ENCODE results near the gene SENP3. TPM values are rescaled to one million over a fixed set of nuclear protein-coding genes. Genes with fewer than 3 reads are reported as not detected.

Gene SENP3
- total RNA-seq, 1 experiment from 2014 or later = 85.6 TPM

GRCh38 chr17:7569571-7569970, 7.9 kb downstream of the SENP3 start:
- Histone ChIP-seq H3K27me3 (no peaks in the 10 kb centered on the region), H3K9me3 (no peaks in the 10 kb centered on the region), H3K36me3 (peaks cover 31% of the 10 kb centered on the region), H3K4me3 (no peak overlapping the region)
- DNase-seq = no peak

DNA sequence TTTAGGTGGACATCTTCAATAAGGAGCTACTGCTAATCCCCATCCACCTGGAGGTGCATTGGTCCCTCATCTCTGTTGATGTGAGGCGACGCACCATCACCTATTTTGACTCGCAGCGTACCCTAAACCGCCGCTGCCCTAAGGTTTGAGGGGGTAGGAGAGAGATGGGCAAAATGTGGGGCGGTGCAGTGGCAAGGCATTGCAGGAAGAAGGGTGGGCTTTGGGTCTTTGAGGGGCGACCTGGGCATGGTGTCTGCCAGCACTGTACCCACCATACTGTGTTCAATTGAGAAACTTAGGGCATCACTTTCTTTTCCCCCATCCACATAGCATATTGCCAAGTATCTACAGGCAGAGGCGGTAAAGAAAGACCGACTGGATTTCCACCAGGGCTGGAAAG, 8.6 kb downstream of the SENP3 start:
- no peaks in the 10 kb centered on the region for H3K27me3 ChIP-seq
- no peak for DNase-seq
- peaks cover 38% of the 10 kb centered on the region for H3K36me3 ChIP-seq
- H3K9me3 ChIP-seq = no peaks in the 10 kb centered on the region
- no peak overlapping the region for H3K4me3 ChIP-seq

GRCh38 chr17:7572338-7572587, 10.5 kb downstream of the SENP3 start:
- H3K27me3 ChIP-seq = no peaks in the 10 kb centered on the region
- no peaks in the 10 kb centered on the region for H3K9me3 ChIP-seq
- DNase-seq = no peak
- H3K36me3 ChIP-seq = peaks cover 48% of the 10 kb centered on the region
- H3K4me3 ChIP-seq = peak overlapping the region; percentile 55

GRCh38 chr17:7572588-7573323, 11.0 kb downstream of the SENP3 start:
- H3K4me3 ChIP-seq = peak overlapping the region; percentile 86
- no peaks in the 10 kb centered on the region for H3K27me3 ChIP-seq
- no peaks in the 10 kb centered on the region for H3K9me3 ChIP-seq
- DNase-seq = peak; percentile 97
- H3K36me3 ChIP-seq = peaks cover 53% of the 10 kb centered on the region

GRCh38 chr17:7573324-7574080, 11.8 kb downstream of the SENP3 start:
- Histone ChIP-seq H3K27me3 (no peaks in the 10 kb centered on the region), H3K9me3 (no peaks in the 10 kb centered on the region), H3K4me3 (peak overlapping the region; percentile 86), H3K36me3 (peaks cover 59% of the 10 kb centered on the region)
- DNase-seq = peak; percentile 77

DNA sequence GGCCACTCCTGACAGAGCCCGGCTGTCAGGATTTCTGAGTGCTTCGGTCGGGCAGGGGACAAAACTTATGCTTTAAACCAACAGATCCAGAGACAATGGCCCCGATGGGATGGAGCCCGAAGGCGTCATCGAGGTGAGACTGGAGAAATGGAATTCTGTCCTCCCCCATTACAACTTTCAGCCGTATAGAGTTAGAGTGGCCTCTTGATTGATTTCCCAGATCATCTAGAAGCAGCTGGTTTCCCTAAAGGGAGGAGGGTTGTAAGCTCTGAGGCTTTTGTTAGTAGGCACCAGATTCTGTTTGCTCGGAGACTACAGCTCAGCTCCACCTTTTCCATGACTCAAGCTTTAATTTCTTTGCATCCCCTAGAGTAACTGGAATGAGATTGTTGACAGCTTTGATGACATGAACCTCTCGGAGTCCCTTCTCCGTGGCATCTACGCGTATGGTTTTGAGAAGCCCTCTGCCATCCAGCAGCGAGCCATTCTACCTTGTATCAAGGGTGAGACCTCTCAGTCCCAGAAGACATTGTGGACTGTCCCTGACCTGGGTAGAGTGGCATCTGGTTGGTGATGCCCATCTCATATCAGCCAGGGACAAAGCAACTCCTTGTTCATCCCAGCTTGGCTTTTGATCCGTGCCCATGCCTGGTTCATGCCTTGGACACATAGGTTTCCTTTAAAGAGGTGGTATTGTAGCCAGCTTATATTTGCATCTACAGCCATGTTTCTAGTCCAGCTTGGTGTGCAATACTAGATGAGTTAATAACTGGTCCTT, 12.6 kb downstream of the SENP3 start:
- Histone ChIP-seq H3K4me3 (peak overlapping the region; percentile 86), H3K27me3 (no peaks in the 10 kb centered on the region), H3K9me3 (no peaks in the 10 kb centered on the region), H3K36me3 (peaks cover 61% of the 10 kb centered on the region)
- no peak for DNase-seq

DNA sequence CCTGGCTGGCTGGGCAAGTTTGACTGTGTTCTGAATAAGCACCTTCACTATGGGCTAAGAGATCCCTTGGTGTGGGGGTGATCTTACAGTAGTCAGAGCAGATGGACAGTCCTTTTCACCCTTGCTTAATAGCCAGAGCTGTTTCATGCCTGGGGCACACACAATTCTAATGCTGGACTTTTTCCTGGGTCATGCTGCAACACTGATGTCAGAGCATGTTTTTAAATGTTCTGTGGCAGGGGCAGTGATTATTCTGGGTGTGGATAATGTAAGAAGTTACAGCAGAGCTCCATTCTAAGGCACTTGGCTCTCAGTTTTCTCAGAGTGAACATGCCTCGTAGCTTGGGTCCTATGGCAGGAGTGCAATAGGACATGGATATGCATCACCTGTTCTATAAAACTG, 13.8 kb downstream of the SENP3 start:
- peak overlapping the region; percentile 86 for H3K4me3 ChIP-seq
- DNase-seq = no peak
- H3K36me3 ChIP-seq = peaks cover 59% of the 10 kb centered on the region
- H3K9me3 ChIP-seq = no peaks in the 10 kb centered on the region
- H3K27me3 ChIP-seq = no peaks in the 10 kb centered on the region

- H3K9me3 ChIP-seq = no peaks in the 10 kb centered on the region
- no peak for DNase-seq
- H3K27me3 ChIP-seq = no peaks in the 10 kb centered on the region
- H3K36me3 ChIP-seq = peaks cover 59% of the 10 kb centered on the region
- H3K4me3 ChIP-seq = no peak overlapping the region
Observed at GRCh38 chr17:7575959-7576358, 14.2 kb downstream of the SENP3 start.

- no peak for DNase-seq
- H3K9me3 ChIP-seq = no peaks in the 10 kb centered on the region
- H3K4me3 ChIP-seq = no peak overlapping the region
- H3K36me3 ChIP-seq = peaks cover 59% of the 10 kb centered on the region
- H3K27me3 ChIP-seq = no peaks in the 10 kb centered on the region
Observed at GRCh38 chr17:7576432-7576937, 14.8 kb downstream of the SENP3 start.

- peaks cover 59% of the 10 kb centered on the region for H3K36me3 ChIP-seq
- DNase-seq = no peak
- H3K9me3 ChIP-seq = no peaks in the 10 kb centered on the region
- H3K4me3 ChIP-seq = no peak overlapping the region
- no peaks in the 10 kb centered on the region for H3K27me3 ChIP-seq
Observed at GRCh38 chr17:7577327-7578199, 15.8 kb downstream of the SENP3 start.

- Histone ChIP-seq H3K27me3 (no peaks in the 10 kb centered on the region), H3K9me3 (no peaks in the 10 kb centered on the region), H3K36me3 (peaks cover 44% of the 10 kb centered on the region), H3K4me3 (peak within 1 kb of the TSS; percentile 30)
- DNase-seq = peak; percentile 82
Observed at GRCh38 chr17:7579001-7579833, 17.5 kb downstream of the SENP3 start, which contains the start of gene CD68. Gene CD68, plus strand, starts transcription at chr17:7579638. Its CDS starts 40 bp downstream, at chr17:7579678.

DNA sequence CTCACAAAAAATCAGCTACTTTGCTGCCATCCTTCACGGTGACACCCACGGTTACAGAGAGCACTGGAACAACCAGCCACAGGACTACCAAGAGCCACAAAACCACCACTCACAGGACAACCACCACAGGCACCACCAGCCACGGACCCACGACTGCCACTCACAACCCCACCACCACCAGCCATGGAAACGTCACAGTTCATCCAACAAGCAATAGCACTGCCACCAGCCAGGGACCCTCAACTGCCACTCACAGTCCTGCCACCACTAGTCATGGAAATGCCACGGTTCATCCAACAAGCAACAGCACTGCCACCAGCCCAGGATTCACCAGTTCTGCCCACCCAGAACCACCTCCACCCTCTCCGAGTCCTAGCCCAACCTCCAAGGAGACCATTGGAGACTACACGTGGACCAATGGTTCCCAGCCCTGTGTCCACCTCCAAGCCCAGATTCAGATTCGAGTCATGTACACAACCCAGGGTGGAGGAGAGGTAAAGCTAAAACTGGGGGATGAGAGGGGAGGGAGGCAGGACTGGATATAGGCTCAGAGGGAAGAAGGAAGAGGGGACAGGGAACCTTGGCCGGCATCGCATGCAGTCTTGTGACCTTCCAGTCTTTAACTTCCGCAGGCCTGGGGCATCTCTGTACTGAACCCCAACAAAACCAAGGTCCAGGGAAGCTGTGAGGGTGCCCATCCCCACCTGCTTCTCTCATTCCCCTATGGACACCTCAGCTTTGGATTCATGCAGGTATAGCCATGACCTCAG, 18.3 kb downstream of the SENP3 start:
- peak overlapping the region; percentile 30 for H3K4me3 ChIP-seq
- no peaks in the 10 kb centered on the region for H3K27me3 ChIP-seq
- no peaks in the 10 kb centered on the region for H3K9me3 ChIP-seq
- H3K36me3 ChIP-seq = peaks cover 36% of the 10 kb centered on the region
- DNase-seq = no peak

DNA sequence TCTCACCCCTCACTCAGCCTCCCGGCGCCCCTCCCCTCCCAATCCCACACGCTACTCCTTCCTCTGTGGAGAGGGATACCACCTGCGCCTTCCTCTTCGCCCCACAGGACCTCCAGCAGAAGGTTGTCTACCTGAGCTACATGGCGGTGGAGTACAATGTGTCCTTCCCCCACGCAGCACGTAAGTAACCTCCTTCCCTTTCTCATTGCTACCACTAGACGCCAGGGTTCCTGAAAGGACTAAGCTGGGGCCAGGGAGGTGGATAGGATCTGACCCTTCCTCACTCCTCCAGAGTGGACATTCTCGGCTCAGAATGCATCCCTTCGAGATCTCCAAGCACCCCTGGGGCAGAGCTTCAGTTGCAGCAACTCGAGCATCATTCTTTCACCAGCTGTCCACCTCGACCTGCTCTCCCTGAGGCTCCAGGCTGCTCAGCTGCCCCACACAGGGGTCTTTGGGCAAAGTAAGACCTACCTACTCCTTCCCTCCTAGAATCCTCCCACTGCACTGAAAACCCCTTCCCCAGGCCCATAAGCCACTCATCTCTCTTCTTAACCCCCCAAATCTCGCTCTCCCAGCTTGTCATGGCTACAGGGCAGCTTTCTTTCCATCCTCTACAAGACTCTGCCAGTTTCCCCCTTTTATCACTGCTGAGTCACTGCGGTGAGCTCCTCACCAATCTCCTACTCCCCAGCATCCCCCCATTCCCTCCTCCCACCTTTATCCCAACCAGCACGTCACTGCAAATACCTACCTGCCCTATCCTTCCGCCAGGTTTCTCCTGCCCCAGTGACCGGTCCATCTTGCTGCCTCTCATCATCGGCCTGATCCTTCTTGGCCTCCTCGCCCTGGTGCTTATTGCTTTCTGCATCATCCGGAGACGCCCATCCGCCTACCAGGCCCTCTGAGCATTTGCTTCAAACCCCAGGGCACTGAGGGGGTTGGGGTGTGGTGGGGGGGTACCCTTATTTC, 19.2 kb downstream of the SENP3 start:
- H3K9me3 ChIP-seq = no peaks in the 10 kb centered on the region
- no peaks in the 10 kb centered on the region for H3K27me3 ChIP-seq
- H3K36me3 ChIP-seq = peaks cover 27% of the 10 kb centered on the region
- no peak overlapping the region for H3K4me3 ChIP-seq
- DNase-seq = no peak
